ENCODE data around the gene ST7L. TPM values are rescaled to one million over a fixed set of nuclear protein-coding genes. Genes with fewer than 3 reads are reported as not detected.

The ST7L gene
- total RNA-seq, 2 donors from 2014 or later, result 10.5 to 14.5 TPM

GRCh38 chr1:112634367-112634766 lies 15.4 kb upstream of the ST7L start:
- peaks cover 0 to 39% of the 10 kb centered on the region in 2 donors for H3K4me1 ChIP-seq
- H3K4me3 ChIP-seq, result no peak overlapping the region
- peaks cover 7% of the 10 kb centered on the region for H3K36me3 ChIP-seq
- no peaks in the 10 kb centered on the region for H3K27me3 ChIP-seq
- no peaks in the 10 kb centered on the region for H3K9me3 ChIP-seq
- DNase-seq (ENCODE audit: low spot score), result no peak
- no peak overlapping the region for H3K27ac ChIP-seq
- TF ChIP-seq, protein P1, sequence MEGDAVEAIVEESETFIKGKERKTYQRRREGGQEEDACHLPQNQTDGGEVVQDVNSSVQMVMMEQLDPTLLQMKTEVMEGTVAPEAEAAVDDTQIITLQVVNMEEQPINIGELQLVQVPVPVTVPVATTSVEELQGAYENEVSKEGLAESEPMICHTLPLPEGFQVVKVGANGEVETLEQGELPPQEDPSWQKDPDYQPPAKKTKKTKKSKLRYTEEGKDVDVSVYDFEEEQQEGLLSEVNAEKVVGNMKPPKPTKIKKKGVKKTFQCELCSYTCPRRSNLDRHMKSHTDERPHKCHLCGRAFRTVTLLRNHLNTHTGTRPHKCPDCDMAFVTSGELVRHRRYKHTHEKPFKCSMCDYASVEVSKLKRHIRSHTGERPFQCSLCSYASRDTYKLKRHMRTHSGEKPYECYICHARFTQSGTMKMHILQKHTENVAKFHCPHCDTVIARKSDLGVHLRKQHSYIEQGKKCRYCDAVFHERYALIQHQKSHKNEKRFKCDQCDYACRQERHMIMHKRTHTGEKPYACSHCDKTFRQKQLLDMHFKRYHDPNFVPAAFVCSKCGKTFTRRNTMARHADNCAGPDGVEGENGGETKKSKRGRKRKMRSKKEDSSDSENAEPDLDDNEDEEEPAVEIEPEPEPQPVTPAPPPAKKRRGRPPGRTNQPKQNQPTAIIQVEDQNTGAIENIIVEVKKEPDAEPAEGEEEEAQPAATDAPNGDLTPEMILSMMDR (IDR thresholded peaks at IDR 0.05), result no peak

GRCh38 chr1:112633628-112634027 lies 14.7 kb upstream of the ST7L start:
- H3K9me3 ChIP-seq, result no peaks in the 10 kb centered on the region
- DNase-seq (ENCODE audit: low spot score), result no peak
- H3K4me1 ChIP-seq, result peaks cover 0 to 40% of the 10 kb centered on the region in 2 donors
- no peak overlapping the region for H3K4me3 ChIP-seq
- H3K36me3 ChIP-seq, result peaks cover 7% of the 10 kb centered on the region
- no peaks in the 10 kb centered on the region for H3K27me3 ChIP-seq
- no peak overlapping the region for H3K27ac ChIP-seq
- TF ChIP-seq, protein P1 (IDR thresholded peaks at IDR 0.05), result no peak

- no peak overlapping the region for H3K4me3 ChIP-seq
- TF ChIP-seq, protein P1 (IDR thresholded peaks at IDR 0.05), result no peak
- H3K4me1 ChIP-seq, result peaks cover 0 to 40% of the 10 kb centered on the region in 2 donors
- no peaks in the 10 kb centered on the region for H3K9me3 ChIP-seq
- H3K27me3 ChIP-seq, result no peaks in the 10 kb centered on the region
- H3K36me3 ChIP-seq, result peaks cover 7% of the 10 kb centered on the region
- no peak for DNase-seq (ENCODE audit: low spot score)
- H3K27ac ChIP-seq, result no peak overlapping the region
Observed at GRCh38 chr1:112629256-112629655, 10.3 kb upstream of the ST7L start.

GRCh38 chr1:112628516-112628915 lies 9.6 kb upstream of the ST7L start:
- Histone ChIP-seq H3K27ac (no peak overlapping the region), H3K9me3 (no peaks in the 10 kb centered on the region), H3K4me3 (no peak overlapping the region), H3K27me3 (no peaks in the 10 kb centered on the region), H3K36me3 (peaks cover 7% of the 10 kb centered on the region), H3K4me1 (peaks cover 0 to 37% of the 10 kb centered on the region in 2 donors)
- DNase-seq (ENCODE audit: low spot score), result no peak
- TF ChIP-seq, protein P1 (IDR thresholded peaks at IDR 0.05), result no peak

DNA sequence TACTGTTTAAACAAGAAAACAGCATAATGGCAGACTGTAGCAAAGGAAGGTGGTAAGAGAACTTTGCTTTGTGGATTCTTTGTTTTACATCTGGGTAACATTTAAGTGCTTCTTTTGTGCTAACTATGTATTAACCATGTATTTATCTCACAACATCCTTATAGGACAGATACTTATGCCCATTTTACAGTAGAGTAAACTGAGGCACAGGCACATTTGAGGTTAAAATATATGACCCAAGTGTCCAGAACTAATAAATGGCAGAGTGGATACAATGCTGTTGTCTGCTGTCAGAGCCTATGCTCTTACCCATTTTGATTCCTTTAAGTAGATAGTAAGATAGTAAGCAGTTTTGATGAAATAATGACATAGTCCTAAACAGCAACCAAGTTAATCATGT lies 7.9 kb upstream of the ST7L start:
- DNase-seq (ENCODE audit: low spot score), result no peak
- H3K36me3 ChIP-seq, result peaks cover 7% of the 10 kb centered on the region
- TF ChIP-seq, protein P1 (IDR thresholded peaks at IDR 0.05), result no peak
- no peak overlapping the region for H3K27ac ChIP-seq
- H3K4me3 ChIP-seq, result no peak overlapping the region
- H3K9me3 ChIP-seq, result no peaks in the 10 kb centered on the region
- peaks cover 0 to 39% of the 10 kb centered on the region in 2 donors for H3K4me1 ChIP-seq
- no peaks in the 10 kb centered on the region for H3K27me3 ChIP-seq

DNA sequence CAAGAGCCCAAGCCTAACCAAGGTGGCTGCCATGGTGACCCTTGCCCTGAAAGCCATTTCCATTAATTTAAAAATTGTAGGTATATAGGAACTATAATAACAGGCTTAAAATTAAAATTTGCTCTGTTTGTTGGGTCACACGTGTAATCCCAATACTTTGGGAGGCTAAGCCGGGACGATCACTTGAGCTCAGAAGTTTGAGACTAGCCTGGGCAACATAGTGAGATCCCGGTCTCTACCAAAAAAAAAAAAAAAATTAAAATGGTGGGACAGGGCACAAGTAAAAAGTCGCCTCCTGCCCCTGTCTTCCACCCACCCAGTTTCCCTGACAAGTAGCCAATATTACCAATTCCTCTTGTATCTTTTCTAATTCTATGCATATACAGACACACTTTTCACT lies 7.3 kb upstream of the ST7L start:
- no peak overlapping the region for H3K27ac ChIP-seq
- H3K4me1 ChIP-seq, result peaks cover 0 to 43% of the 10 kb centered on the region in 2 donors
- H3K36me3 ChIP-seq, result peaks cover 7% of the 10 kb centered on the region

More for the DNA sequence above, 7.3 kb upstream of the ST7L start:
- no peak for DNase-seq (ENCODE audit: low spot score)
- no peaks in the 10 kb centered on the region for H3K9me3 ChIP-seq
- TF ChIP-seq, protein P1 (IDR thresholded peaks at IDR 0.05), result no peak
- H3K4me3 ChIP-seq, result no peak overlapping the region
- no peaks in the 10 kb centered on the region for H3K27me3 ChIP-seq
